GM12878 (cell line): ENCODE measurements around the gene EHD4.

Experiments
- EGR1 ChIP-seq, 2 experiments: IDR thresholded peaks; 1 replicate in 1 of 2; 2 replicates in 1 of 2; pipeline ENCODE4 v1.6.1; 2011 to 2012; ENCODE audit warnings: low read depth in 2 of 2, low read length in 2 of 2, borderline replicate concordance in 1 of 2, mild to moderate bottlenecking in 1 of 2, moderate library complexity in 1 of 2
- SP1 ChIP-seq: IDR thresholded peaks from one replicate; pipeline ENCODE4 v1.6.1; 2011; ENCODE audit warnings: low read depth, low read length

GRCh38 chr15:41854443-41854842, 117.9 kb downstream of the EHD4 start:
- no peak for TF ChIP-seq EGR1 (IDR thresholded peaks at IDR 0.05; ENCODE audit: borderline replicate concordance in 1 of 2, low read depth in 2 of 2, low read length in 2 of 2)
- TF ChIP-seq SP1, result no peak
